ENCODE measurements around the gene MAPK8.
A peak's percentile ranks its signal among the peaks of the same experiment; 100 is the strongest.

The MAPK8 gene

DNA sequence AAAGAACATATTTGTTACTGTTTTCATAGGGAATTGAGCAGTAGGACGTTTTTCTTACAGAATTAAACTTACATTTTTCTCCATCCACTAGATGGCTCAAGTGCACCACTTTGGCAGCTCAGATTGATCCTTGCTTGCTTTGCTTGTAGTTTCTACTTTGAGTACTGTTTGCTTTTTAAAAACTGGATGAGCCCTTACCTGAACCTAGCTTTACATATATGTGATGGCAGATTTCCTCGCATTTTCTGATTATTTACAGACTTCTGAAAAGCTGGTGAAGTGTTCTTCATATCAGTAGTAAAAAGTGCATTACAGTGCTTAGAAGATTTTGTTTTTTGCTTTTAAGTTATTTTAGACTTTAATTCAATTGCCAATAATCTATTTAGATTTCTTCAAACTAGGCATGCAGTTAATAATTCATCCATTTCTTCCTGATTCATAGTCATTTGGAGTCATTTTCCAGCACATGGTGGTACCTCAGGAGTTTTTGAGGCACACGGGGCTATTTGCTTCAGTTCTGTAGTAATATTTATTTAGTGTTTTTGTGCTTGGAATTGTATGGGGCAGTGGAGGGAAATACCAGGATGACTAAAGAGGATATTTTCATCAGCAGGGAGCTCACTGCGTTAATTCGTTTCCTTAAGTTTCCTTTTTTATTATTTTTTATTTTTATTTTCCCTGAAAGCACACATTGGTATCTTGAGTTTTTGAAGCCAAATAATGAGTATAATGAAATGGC lies 57.3 kb downstream of the MAPK8 start:
- TF ChIP-seq, protein P1, sequence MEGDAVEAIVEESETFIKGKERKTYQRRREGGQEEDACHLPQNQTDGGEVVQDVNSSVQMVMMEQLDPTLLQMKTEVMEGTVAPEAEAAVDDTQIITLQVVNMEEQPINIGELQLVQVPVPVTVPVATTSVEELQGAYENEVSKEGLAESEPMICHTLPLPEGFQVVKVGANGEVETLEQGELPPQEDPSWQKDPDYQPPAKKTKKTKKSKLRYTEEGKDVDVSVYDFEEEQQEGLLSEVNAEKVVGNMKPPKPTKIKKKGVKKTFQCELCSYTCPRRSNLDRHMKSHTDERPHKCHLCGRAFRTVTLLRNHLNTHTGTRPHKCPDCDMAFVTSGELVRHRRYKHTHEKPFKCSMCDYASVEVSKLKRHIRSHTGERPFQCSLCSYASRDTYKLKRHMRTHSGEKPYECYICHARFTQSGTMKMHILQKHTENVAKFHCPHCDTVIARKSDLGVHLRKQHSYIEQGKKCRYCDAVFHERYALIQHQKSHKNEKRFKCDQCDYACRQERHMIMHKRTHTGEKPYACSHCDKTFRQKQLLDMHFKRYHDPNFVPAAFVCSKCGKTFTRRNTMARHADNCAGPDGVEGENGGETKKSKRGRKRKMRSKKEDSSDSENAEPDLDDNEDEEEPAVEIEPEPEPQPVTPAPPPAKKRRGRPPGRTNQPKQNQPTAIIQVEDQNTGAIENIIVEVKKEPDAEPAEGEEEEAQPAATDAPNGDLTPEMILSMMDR (conservative IDR thresholded peaks at IDR 0.05; ENCODE audit: low read depth, low read length) = peak; percentile 66
- peak; percentile 36 for DNase-seq (ENCODE audit: low read depth)

DNA sequence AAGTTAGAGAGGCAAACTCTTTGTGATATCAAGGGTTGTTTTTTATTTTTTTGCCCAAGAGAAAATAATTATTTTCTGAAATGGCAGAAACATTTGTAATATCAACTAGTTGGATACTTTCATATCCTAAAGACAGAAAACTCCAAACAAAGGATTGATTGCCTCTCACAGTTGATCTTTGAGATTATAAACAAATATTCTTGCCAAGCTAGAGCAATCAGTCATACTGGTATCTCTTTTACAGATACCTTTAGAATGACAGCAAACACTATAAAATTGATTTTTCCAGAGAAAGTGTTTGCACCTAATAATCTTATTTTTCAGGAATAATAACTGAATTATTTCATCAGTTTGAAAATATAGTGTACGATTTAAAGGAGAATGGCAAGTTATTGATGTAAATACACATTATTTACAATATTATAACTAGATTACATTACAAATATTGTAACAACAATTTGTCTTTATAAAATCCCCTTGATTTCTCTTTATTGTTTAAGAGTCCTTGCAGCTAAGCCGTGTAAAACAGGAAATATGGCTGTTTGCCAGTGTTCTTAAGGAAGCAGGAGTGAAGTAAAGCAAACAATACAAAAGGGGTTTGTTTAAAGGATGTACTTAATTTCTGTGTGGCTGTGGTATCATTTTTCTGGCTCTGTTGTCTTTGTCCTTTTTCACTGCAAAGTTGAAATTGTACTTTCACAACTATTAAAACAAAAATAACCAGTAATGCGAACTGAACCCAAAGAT lies 58.4 kb downstream of the MAPK8 start:
- DNase-seq (ENCODE audit: low read depth) = peak; percentile 54
- H3K4me3 ChIP-seq (ENCODE audit: low read length) = no peak overlapping the region
- TF ChIP-seq, protein P1 (conservative IDR thresholded peaks at IDR 0.05; ENCODE audit: low read depth, low read length) = no peak

More for the DNA sequence above, 57.3 kb downstream of the MAPK8 start:
- no peak overlapping the region for H3K4me3 ChIP-seq (ENCODE audit: low read length)

GRCh38 chr10:48365668-48366067 lies 59.2 kb downstream of the MAPK8 start:
- no peak for DNase-seq (ENCODE audit: low read depth)
- TF ChIP-seq, protein P1 (conservative IDR thresholded peaks at IDR 0.05; ENCODE audit: low read depth, low read length) = no peak
- H3K4me3 ChIP-seq (ENCODE audit: low read length) = no peak overlapping the region

DNA sequence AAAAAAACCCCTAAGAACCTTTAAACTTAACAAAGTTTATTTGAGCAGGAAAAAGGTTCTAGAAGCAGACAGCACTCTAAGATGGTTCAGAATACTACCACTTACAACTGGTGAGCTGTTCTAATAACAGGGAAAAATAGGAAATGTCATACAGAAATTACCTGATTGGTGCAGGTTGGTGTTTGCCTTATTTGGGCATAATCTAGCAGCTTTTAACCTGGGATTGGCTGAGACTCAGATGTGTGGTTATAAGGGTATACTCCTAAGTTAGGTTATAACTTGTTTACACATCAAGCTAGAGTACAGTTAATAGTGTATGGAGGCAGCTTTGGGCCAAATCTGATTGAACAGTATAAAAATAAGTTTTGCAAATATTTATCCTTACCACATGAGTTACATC lies 59.8 kb downstream of the MAPK8 start:
- H3K4me3 ChIP-seq (ENCODE audit: low read length) = no peak overlapping the region
- TF ChIP-seq, protein P1 (conservative IDR thresholded peaks at IDR 0.05; ENCODE audit: low read depth, low read length) = no peak
- no peak for DNase-seq (ENCODE audit: low read depth)

DNA sequence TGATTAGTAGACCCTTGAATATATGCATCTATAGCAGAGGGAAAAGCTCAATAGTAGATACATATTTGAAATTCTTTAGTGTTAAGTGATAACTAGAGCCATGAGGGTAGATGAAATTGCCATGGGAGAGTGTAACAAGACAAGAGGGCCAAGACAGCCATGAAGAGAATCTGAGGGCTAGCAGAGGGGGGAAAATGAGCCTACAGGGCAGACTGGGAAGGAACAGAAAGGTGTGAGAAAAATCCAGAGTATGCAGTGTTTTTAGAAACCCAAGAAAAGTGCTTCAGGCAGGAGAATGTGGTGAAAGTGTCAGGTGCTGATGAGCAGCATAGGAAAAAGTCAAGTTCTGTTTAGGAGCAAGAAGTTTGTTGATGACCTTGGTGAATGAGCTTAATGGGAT lies 63.0 kb downstream of the MAPK8 start:
- H3K4me3 ChIP-seq (ENCODE audit: low read length) = no peak overlapping the region
- DNase-seq (ENCODE audit: low read depth) = no peak
- TF ChIP-seq, protein P1 (conservative IDR thresholded peaks at IDR 0.05; ENCODE audit: low read depth, low read length) = no peak

- TF ChIP-seq, protein P1 (conservative IDR thresholded peaks at IDR 0.05; ENCODE audit: low read depth, low read length) = no peak
- no peak for DNase-seq (ENCODE audit: low read depth)
- H3K4me3 ChIP-seq (ENCODE audit: low read length) = no peak overlapping the region
Observed at GRCh38 chr10:48377751-48378530, 71.5 kb downstream of the MAPK8 start.
